GM12874 (cell line): ENCODE measurements around the gene SIK2.

Experiments used
- TF ChIP-seq, protein P1 (sequence below): IDR thresholded peaks from 2 replicates; pipeline ENCODE4 v1.5.1; 2011; ENCODE audit warnings: low read depth, mild to moderate bottlenecking, control low read depth, low read length, moderate library complexity; ENCODE audit not compliant: insufficient read depth

The SIK2 gene

DNA sequence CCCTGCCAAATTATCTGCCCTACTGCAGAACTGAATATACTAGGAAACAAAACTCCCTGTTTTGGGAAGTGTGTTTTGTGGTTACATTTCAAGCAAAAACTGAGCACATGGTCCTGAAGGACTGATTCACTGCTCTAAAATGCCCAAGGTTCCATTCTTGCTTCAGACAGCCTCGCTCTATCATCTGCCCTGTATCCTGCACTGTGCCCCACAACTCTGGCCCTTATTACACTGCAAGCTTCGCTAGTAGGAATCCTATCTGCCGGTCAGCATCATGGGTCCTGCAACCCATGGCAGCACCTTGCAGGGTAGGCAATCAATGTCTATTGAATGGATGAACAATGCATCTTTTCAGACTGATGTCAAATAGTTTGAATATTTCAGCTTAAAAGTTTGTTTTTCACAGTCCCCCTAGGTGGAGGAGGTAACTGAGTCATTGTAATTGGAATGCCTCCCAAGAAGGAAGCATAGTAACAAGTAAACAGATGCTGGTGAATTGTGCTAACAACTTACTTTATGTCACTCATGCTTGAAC lies 40.4 kb upstream of the SIK2 start:
- TF ChIP-seq, protein P1, sequence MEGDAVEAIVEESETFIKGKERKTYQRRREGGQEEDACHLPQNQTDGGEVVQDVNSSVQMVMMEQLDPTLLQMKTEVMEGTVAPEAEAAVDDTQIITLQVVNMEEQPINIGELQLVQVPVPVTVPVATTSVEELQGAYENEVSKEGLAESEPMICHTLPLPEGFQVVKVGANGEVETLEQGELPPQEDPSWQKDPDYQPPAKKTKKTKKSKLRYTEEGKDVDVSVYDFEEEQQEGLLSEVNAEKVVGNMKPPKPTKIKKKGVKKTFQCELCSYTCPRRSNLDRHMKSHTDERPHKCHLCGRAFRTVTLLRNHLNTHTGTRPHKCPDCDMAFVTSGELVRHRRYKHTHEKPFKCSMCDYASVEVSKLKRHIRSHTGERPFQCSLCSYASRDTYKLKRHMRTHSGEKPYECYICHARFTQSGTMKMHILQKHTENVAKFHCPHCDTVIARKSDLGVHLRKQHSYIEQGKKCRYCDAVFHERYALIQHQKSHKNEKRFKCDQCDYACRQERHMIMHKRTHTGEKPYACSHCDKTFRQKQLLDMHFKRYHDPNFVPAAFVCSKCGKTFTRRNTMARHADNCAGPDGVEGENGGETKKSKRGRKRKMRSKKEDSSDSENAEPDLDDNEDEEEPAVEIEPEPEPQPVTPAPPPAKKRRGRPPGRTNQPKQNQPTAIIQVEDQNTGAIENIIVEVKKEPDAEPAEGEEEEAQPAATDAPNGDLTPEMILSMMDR = no peak

GRCh38 chr11:111562692-111563389 lies 39.4 kb upstream of the SIK2 start:
- TF ChIP-seq, protein P1 = no peak

- TF ChIP-seq, protein P1 = peak; percentile 68
Measured at GRCh38 chr11:111565114-111565720, 37.0 kb upstream of the SIK2 start.

DNA sequence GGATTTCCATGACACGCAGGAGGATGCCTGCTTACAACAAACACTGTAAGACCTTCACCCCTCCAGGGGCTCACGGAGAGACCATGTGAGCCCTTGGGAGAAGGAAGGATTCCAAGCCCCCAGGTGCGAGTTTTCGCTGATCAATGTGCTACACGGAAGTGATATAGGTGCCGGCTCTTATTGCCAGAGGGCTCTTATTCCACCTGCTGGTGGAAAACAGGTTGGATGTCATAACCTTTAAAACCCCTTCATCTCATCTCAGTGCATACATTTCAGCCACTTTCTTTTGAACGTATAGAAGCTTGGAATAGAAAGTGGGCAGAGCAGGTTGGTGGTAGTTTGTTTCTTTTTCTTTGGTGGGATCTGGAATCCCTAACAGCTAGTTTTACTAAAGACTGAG lies 35.9 kb upstream of the SIK2 start:
- TF ChIP-seq, protein P1 = no peak

DNA sequence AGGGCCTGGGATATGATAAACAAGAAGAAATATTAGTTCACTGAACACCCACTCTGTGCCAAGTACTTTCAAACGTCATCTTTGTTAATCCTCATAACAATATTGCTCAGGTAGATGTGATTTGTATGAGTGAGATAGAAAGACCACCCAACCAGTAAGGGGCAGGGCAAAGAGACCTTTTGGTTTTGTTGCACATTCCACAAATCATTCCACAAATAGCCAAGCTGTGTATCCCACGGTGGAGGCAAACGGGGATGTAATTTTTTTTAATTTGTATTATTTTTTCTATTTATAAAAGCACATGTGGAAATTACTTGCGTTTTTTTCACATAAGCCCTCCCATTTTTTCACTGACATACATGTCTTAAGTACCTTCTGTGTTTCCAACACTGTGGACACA lies 32.8 kb upstream of the SIK2 start:
- TF ChIP-seq, protein P1 = no peak

DNA sequence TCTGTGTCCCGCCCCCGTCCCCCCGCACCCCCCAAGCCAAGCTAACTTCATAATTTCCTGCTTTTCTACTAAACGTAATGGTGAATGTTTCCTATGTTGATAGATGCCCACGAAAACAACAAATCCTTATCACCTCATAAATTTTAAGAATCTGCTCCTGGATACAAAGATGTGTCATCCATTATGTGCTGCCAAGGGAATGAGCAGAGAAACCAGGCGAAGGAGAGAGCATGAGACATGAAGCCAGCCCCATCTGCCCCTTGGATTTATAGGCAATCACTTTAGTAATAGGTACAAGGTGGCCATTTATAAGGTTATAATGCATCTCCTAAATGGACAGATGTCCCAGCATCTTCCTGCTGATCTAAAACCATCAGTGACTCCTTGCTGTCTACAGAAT lies 31.5 kb upstream of the SIK2 start:
- TF ChIP-seq, protein P1 = no peak

DNA sequence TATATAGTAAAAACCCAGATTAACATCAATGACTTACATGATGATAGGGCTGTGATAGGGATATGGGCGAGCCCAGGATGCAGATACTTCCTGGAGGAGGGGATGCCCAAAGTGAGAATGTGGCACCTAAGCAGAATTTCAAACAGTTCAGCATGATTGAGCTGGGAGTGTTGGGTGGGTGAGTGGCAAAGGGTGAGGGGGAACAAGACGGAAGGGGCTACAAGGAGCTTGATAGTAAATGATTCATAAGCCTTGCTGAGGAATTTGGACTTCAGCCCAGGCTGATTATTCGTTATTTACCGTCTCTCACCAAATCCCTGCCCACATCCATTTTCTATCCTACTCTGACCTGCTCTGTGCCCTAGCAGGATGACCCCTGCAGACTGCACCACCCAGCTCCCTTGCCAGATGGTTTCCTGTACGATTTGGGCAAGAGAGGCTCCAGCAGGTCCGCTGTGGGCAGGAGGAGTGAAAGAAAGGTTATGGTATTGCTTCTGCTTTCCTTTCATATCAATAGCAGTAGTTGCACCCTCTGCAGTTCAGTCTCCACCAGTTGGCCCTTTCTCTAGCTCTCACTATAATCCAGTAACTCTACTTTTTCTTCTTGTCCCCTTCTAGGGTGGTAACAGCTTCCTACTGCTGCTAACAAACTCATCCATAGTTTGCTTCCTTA lies 30.3 kb upstream of the SIK2 start:
- TF ChIP-seq, protein P1 = no peak
